Muscle of leg (tissue), 11 donors: ENCODE measurements around the gene BRF1. TPM values are rescaled to one million over a fixed set of nuclear protein-coding genes. Genes with fewer than 3 reads are reported as not detected.
A peak's percentile ranks its signal among the peaks of the same experiment; 100 is the strongest.
"Not testable (repeated sequence)": the region's sequence is repeated elsewhere in the genome, so short reads cannot be mapped to it uniquely, and the experiment has no call there.

Source experiments
- DNase-seq: peaks from one replicate; pipeline ENCODE4 v3.0.0; 2013
- H3K27ac ChIP-seq: one replicate; pipeline ENCODE4 v1.5.1; 2013; ENCODE audit warnings: mild to moderate bottlenecking, low read length, control low read depth
- H3K27me3 ChIP-seq: one replicate; pipeline ENCODE4 v1.6.1; 2013; ENCODE audit warnings: low read length; ENCODE audit not compliant: control insufficient read depth, insufficient read depth
- H3K36me3 ChIP-seq: one replicate; pipeline ENCODE4 v1.6.1; 2013; ENCODE audit warnings: low read length; ENCODE audit not compliant: control insufficient read depth, insufficient read depth
- H3K4me1 ChIP-seq: one replicate; pipeline ENCODE4 v1.6.1; 2013; ENCODE audit warnings: low read length; ENCODE audit not compliant: control insufficient read depth, insufficient read depth
- H3K4me3 ChIP-seq: one replicate; pipeline ENCODE4 v1.5.1; 2013; ENCODE audit warnings: low read length, control low read depth
- H3K9me3 ChIP-seq: replicated peaks from 2 replicates; pipeline ENCODE4 v1.6.1; 2013; ENCODE audit warnings: low read depth, low read length; ENCODE audit not compliant: control insufficient read depth
- WGBS: methylation state at CpG from one replicate; pipeline ENCODE4 v1.1.5; 2013; ENCODE audit warnings: missing lambda C conversion rate; ENCODE audit not compliant: insufficient coverage; 5-methylcytosine and 5-hydroxymethylcytosine counted together
- polyA plus RNA-seq, 8 donors: library from polyadenylated mRNA; unstranded; fragments of 120-200 nt; gene quantifications; one replicate each; pipeline versions ENCODE4 v1.2.1 to v1.2.3, GENCODE V29; 2013; ENCODE audit warnings: inconsistent platforms in 1 of 8, low replicate concordance in 1 of 8; ENCODE audit not compliant: insufficient read length in 8 of 8, insufficient read depth in 1 of 8
- total RNA-seq: library from RNA; stranded (reverse); fragments of 120-200 nt; gene quantifications from one replicate; pipeline ENCODE4 v1.2.4, GENCODE V29; 2013

Gene BRF1
- total and polyA plus RNA-seq, 9 donors = 25.3 to 31.3 (median 28.1) TPM

- Histone ChIP-seq H3K27me3 (no peaks in the 10 kb centered on the region), H3K4me3 (no peak overlapping the region), H3K36me3 (peaks cover 2% of the 10 kb centered on the region), H3K27ac (peak overlapping the region; percentile 45), H3K4me1 (peaks cover 52% of the 10 kb centered on the region), H3K9me3 (peaks cover 3% of the 10 kb centered on the region)
- peak; percentile 87 for DNase-seq
- 33% methylated on average over 9 of the region's 20 CpGs for WGBS
Measured at GRCh38 chr14:105340821-105341733, 40.3 kb upstream of the BRF1 start.

- no peak overlapping the region for H3K4me3 ChIP-seq
- peaks cover 2% of the 10 kb centered on the region for H3K36me3 ChIP-seq
- H3K4me1 ChIP-seq = peaks cover 77% of the 10 kb centered on the region
- no peaks in the 10 kb centered on the region for H3K9me3 ChIP-seq
- peak; percentile 64 for DNase-seq
- no peaks in the 10 kb centered on the region for H3K27me3 ChIP-seq
- WGBS = 67% methylated on average over 9 of the region's 18 CpGs
- H3K27ac ChIP-seq = peak overlapping the region; percentile 51
Measured at GRCh38 chr14:105337966-105338741, 37.4 kb upstream of the BRF1 start.

GRCh38 chr14:105337433-105337832 is 36.6 kb upstream of the BRF1 start:
- Histone ChIP-seq H3K4me1 (peaks cover 80% of the 10 kb centered on the region), H3K27ac (no peak overlapping the region), H3K27me3 (no peaks in the 10 kb centered on the region), H3K36me3 (peaks cover 2% of the 10 kb centered on the region), H3K4me3 (no peak overlapping the region), H3K9me3 (no peaks in the 10 kb centered on the region)
- no peak for DNase-seq
- 74% methylated on average over 3 of the region's 6 CpGs for WGBS

GRCh38 chr14:105336477-105337287 is 35.9 kb upstream of the BRF1 start:
- Histone ChIP-seq H3K4me3 (no peak overlapping the region), H3K9me3 (no peaks in the 10 kb centered on the region), H3K27ac (peak overlapping the region; percentile 75), H3K36me3 (peaks cover 2% of the 10 kb centered on the region), H3K27me3 (no peaks in the 10 kb centered on the region), H3K4me1 (peaks cover 82% of the 10 kb centered on the region)
- peak; percentile 47 for DNase-seq
- WGBS = 85% methylated on average over 23 of the region's 26 CpGs

- peak overlapping the region; percentile 75 for H3K27ac ChIP-seq
- peak; percentile 57 for DNase-seq
- no peaks in the 10 kb centered on the region for H3K27me3 ChIP-seq
- H3K4me3 ChIP-seq = no peak overlapping the region
- H3K4me1 ChIP-seq = peaks cover 77% of the 10 kb centered on the region
- H3K9me3 ChIP-seq = no peaks in the 10 kb centered on the region
- H3K36me3 ChIP-seq = peaks cover 2% of the 10 kb centered on the region
- 80% methylated on average over 33 of the region's 33 CpGs for WGBS
Measured at GRCh38 chr14:105335735-105336476, 35.1 kb upstream of the BRF1 start.

GRCh38 chr14:105335231-105335542 is 34.4 kb upstream of the BRF1 start:
- H3K9me3 ChIP-seq, DNase-seq, H3K36me3 ChIP-seq, H3K4me3 ChIP-seq, H3K27me3 ChIP-seq: not testable (repeated sequence)
- Histone ChIP-seq H3K27ac (peak overlapping the region; percentile 75), H3K4me1 (peaks cover 77% of the 10 kb centered on the region)
- WGBS = 96% methylated on average over 22 of the region's 22 CpGs

- peaks cover 81% of the 10 kb centered on the region for H3K4me1 ChIP-seq
- 85% methylated on average over 17 of the region's 17 CpGs for WGBS
- peak overlapping the region; percentile 82 for H3K27ac ChIP-seq
- peaks cover 2% of the 10 kb centered on the region for H3K36me3 ChIP-seq
- DNase-seq = no peak
- no peak overlapping the region for H3K4me3 ChIP-seq
- no peaks in the 10 kb centered on the region for H3K9me3 ChIP-seq
- no peaks in the 10 kb centered on the region for H3K27me3 ChIP-seq
Measured at GRCh38 chr14:105334383-105335230, 33.8 kb upstream of the BRF1 start.

GRCh38 chr14:105333613-105334364 is 33.0 kb upstream of the BRF1 start:
- Histone ChIP-seq H3K4me1 (peaks cover 86% of the 10 kb centered on the region), H3K27ac (peak overlapping the region; percentile 82), H3K36me3 (peaks cover 2% of the 10 kb centered on the region), H3K9me3 (no peaks in the 10 kb centered on the region), H3K27me3 (no peaks in the 10 kb centered on the region), H3K4me3 (no peak overlapping the region)
- DNase-seq = peak; percentile 62
- WGBS = 76% methylated on average over 17 of the region's 18 CpGs
